Panc1 (cell line): ENCODE measurements around the gene NPAS3.

Experiments
- CTCF ChIP-seq: fragments of 450-650 bp; IDR thresholded peaks from 2 replicates; pipeline ENCODE4 v1.5.1; 2017; ENCODE audit warnings: mild to moderate bottlenecking
- POLR2AphosphoS5 ChIP-seq: IDR thresholded peaks from 2 replicates; pipeline ENCODE4 v1.6.1; 2012; ENCODE audit warnings: mild to moderate bottlenecking, low read depth, low read length, moderate library complexity
- REST ChIP-seq, 2 experiments: IDR thresholded peaks; 2 replicates each; pipeline ENCODE4 v1.6.1; 2011 to 2012; ENCODE audit warnings: low read depth in 2 of 2, control low read depth in 1 of 2, low read length in 1 of 2, mild to moderate bottlenecking in 1 of 2, moderate library complexity in 1 of 2; ENCODE audit not compliant: insufficient read depth in 1 of 2
- TCF7L2 ChIP-seq: IDR thresholded peaks from 2 replicates; pipeline ENCODE4 v1.6.1; 2011; ENCODE audit warnings: mild to moderate bottlenecking, low read depth, low read length, inconsistent platforms

- TF ChIP-seq CTCF (no peak), POLR2AphosphoS5 (no peak), TCF7L2 (no peak), REST (IDR thresholded peaks at IDR 0.05; ENCODE audit: insufficient read depth in 1 of 2, low read depth in 2 of 2, low read length in 1 of 2) (no peak)
These were observed 795.0 kb downstream of the NPAS3 start for GRCh38 chr14:33733721-33734120.
